Fibroblast of pulmonary artery (primary cell): Measurements from ENCODE around the gene PRH2.
A peak's percentile ranks its signal among the peaks of the same experiment; 100 is the strongest.

Experiments
- DNase-seq: peaks from one replicate; pipeline ENCODE4 v3.0.0-alpha.2; 2010; ENCODE audit warnings: low read depth
- H3K4me3 ChIP-seq: replicated peaks from 2 replicates; pipeline ENCODE4 v1.5.1; 2011; ENCODE audit warnings: low read depth, mild to moderate bottlenecking, control low read depth, low read length, moderate library complexity
- TF ChIP-seq, protein P1 (sequence below): IDR thresholded peaks from 2 replicates; pipeline ENCODE4 v1.5.1; 2011; ENCODE audit warnings: mild to moderate bottlenecking, control low read depth, low read length, inconsistent platforms; ENCODE audit errors: missing control alignments

The PRH2 gene

DNA sequence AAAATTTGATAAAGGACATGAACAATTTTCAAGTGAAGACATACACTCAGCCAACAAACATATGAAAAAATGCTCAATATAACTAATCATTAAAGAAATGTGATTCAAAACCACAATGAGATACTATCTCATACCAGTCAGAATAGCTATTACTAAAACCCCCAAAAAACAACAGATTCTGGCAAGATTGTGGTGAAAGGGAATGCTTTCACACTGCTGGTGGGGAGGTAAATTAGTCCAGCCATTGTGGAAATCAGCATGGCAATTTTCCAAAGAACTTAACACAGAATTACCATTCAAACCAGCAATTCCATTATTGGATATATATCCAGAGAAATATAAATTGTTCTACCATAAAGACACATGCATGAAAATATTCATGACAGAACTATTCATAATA lies 28.7 kb downstream of the PRH2 start:
- H3K4me3 ChIP-seq = no peak overlapping the region
- TF ChIP-seq, protein P1, sequence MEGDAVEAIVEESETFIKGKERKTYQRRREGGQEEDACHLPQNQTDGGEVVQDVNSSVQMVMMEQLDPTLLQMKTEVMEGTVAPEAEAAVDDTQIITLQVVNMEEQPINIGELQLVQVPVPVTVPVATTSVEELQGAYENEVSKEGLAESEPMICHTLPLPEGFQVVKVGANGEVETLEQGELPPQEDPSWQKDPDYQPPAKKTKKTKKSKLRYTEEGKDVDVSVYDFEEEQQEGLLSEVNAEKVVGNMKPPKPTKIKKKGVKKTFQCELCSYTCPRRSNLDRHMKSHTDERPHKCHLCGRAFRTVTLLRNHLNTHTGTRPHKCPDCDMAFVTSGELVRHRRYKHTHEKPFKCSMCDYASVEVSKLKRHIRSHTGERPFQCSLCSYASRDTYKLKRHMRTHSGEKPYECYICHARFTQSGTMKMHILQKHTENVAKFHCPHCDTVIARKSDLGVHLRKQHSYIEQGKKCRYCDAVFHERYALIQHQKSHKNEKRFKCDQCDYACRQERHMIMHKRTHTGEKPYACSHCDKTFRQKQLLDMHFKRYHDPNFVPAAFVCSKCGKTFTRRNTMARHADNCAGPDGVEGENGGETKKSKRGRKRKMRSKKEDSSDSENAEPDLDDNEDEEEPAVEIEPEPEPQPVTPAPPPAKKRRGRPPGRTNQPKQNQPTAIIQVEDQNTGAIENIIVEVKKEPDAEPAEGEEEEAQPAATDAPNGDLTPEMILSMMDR = no peak
- peak; percentile 14 for DNase-seq

- DNase-seq = peak; percentile 40
- TF ChIP-seq, protein P1 = no peak
- H3K4me3 ChIP-seq = no peak overlapping the region
Measured at GRCh38 chr12:10959804-10960203, 30.8 kb downstream of the PRH2 start.

DNA sequence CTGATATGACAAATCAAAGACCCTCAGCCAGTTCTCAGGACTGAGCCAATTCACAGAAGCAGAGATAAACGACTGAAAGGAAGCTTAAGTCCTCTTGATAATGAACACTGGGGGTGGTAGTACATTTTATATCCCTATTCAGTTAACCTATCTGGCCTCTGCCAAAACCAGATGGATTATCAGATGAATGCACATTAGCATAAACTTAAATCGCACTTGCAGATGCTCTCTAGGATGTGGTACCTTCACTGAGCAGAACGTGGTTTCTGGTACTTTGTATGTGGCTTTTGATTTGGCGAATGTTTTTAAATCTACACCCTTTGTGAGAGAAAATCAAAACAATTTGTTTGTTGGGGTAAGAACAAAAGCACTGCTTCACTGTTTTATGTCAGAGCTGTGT lies 31.2 kb downstream of the PRH2 start:
- TF ChIP-seq, protein P1 = no peak
- DNase-seq = no peak
- no peak overlapping the region for H3K4me3 ChIP-seq

GRCh38 chr12:10965476-10965875 lies 36.4 kb downstream of the PRH2 start:
- no peak overlapping the region for H3K4me3 ChIP-seq
- TF ChIP-seq, protein P1 = no peak
- no peak for DNase-seq

GRCh38 chr12:10966314-10966713 lies 37.3 kb downstream of the PRH2 start:
- no peak overlapping the region for H3K4me3 ChIP-seq
- DNase-seq = no peak
- TF ChIP-seq, protein P1 = no peak

- peak; percentile 86 for DNase-seq
- no peak overlapping the region for H3K4me3 ChIP-seq
- TF ChIP-seq, protein P1 = no peak
Measured at GRCh38 chr12:10967409-10967808, 38.4 kb downstream of the PRH2 start.

DNA sequence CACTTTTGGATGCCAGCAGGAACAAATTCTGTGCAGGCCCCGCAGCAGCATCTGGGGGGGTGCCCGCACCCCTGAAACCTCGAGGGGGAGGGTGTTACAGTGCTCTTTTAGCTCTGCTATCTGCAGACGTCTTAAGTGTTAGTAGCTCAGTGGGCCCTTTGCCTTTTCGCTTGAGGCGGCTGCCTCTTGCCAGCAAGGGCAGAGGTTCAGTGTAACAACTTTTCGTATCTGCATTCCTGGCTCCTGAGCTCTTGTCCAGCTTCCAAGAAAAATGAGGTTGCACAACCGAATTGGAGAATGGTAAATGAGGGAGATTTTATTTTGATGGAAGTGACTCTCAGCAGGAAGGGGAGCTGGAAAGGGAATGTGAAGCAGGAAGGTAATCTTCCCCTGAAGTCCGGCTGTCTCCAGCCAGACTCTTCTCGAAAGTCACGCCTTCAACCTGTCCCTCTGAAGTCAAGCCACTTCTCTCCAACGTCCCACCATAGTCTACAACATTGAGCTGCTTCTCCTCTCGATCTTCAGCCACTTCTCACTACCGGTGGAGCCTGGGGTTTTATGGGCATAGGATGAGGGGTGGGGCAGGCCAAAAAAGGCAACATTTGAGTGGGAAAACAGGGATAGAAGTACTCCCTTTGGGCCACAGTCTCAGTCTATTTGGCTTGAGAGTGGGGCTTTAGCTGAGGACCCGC lies 39.9 kb downstream of the PRH2 start:
- TF ChIP-seq, protein P1 = no peak
- DNase-seq = peak; percentile 94
- no peak overlapping the region for H3K4me3 ChIP-seq
